Measurements from ENCODE around the gene CNN3.

CNN3 gene

DNA sequence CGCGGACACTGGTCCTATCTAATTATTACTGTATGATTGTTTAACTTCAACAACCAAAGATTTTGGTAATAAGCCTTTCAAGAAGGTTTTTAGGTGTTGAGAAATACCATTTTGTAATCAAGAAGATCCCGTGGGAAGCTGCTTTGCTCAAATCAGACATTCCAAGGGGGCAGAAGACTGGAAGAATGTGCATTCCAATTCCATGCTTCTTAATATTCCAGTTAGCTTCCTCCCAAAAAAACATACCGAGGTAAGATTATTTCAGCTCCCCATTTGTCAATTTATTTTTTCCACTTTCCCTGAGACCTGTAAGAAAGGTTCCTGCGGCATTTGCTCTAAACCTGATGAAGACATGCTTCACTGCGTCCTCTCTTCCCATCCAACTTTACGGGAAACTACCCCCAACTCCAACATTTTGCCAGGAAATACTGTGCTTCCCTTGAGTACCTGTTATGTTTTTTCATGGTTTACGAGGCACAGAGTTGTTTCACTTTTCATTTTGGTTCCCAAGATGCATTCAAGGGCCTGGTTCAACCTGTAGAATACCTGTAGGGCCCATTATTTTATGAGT is 4.1 kb downstream of the CNN3 start:
- no peak for DNase-seq (ENCODE audit: low read depth)

DNA sequence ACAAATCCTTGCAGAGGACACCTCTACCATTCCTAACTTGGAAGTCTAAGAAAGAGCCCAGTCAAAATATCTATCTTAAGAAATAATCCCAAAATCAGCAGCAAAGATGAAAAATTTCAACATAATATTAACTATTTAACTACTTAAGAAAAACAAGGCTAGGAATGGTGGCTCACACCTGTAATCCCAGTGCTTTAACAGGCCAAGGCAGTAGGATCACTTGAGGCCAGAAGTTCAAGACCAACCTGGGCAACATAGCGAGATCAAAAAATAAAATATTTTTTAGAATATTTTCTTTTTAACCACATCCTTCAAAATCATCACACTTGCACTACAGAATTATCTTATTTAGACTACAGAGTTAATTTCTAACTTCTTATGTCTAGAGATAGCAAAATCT is 4.9 kb downstream of the CNN3 start:
- DNase-seq (ENCODE audit: low read depth) = no peak

DNA sequence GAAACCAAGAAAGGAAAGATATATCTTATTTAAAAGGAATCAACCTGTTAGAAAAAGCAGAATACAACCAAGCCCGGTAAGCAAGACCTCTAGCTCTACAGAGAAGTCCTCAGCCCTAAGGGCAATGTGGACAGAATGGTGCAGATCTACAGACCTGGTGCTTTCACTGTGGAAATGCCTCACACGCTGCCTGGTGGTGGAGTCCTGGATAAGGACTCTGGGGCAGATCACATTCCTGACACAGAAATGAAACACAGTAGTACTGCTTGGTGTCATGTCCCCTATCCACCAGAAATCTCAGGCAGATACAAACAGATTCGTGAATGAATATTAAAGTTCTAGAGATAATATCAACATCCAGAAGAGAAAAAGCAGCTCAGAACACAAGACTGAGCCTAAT is 6.8 kb downstream of the CNN3 start:
- DNase-seq (ENCODE audit: low read depth) = no peak

DNA sequence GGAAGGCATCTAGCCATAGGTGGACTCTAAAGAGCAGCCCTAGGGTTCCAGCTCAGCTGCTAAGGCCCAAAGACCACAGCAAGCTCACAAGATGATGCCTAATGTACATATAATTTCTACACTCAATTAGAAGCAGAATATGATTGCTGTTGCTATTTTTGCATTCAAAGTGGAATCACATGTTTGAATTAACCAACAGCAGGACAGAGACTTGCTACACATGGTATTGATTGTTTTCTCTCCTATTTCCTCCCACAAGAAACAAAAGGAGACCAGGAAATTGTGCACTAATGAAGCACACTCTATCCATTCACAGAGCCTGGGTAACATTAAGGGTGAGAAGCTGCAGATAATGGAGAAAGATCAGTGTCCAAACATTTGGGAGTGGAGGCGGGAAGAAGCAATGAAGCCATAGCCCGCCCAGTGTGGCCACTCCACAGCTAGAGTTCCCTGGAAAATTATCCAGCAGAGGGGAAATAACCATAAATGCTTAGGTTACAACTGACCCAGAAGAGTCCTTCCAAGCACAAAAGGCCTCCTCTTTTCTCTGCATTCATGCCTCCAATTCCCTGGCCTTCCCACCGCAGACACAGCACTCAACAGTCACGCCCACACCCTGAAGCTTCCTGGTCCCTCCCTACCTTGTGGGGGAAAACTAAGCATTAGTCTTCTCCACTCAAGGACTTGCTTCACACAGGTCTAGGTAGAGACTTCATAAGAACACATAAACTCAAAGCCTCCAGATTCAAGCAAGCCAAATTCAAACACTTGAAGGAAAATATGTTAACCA is 7.5 kb downstream of the CNN3 start:
- DNase-seq (ENCODE audit: low read depth) = no peak

DNA sequence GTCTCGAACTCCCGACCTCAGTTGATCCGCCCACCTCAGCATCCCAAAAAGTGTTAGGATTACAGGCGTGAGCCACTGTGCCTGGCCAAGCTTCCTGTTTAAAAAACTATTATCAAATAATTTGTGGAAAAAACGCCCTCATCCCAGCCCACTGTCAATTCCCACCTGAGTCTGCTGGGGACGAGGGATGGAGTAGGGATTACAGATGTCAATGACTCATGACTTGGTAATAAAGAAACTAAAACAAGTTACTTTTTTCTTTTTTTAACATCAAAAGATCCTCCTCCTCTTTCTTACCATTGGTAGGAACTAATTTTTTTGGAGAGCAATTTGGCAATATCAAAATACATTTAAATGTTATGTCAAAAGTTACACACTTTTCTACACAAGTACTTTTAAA is 9.7 kb downstream of the CNN3 start:
- DNase-seq (ENCODE audit: low read depth) = no peak

DNA sequence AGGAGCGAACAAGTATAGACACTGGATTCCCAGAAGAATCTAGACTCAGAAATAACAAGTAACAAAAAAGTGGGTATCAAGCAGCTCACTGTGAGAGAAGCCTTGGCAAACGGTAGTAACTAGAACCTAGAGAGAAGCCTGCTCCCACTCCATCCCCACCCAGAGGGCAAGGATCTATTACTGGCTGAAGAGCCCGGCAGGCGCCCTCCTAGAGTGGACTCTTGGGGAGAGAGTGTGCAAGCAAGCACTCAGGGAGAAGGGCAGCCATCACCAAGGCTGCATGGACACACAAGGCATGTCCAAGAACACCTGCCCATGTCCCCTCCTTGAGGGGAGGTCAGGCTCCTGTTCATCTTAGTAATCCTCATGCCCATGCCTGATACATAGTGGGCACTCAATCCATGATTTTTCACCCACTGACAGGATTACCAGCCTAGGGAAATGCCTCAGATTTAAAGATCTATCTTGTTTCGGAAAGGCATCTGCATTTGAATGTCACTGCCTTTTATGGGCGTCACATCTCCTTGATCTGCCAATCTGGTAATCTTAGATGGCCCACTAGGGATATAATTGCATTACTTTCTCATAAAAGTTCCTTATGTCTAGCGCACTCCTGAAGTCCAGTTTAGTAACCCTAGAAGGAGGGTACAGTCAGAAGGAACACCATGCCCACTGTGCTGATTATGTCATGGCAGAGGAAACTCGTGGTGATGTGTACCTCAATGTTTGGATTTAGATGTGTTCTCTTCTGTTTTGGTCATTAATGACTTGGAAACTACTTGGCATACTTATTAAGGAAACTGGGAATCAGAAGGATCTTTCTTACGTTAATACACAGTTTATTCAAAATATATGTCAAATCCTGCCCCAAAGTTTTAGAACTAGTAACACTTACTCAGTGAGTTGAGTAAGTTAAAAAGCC is 14.4 kb downstream of the CNN3 start:
- DNase-seq (ENCODE audit: low read depth) = no peak

DNA sequence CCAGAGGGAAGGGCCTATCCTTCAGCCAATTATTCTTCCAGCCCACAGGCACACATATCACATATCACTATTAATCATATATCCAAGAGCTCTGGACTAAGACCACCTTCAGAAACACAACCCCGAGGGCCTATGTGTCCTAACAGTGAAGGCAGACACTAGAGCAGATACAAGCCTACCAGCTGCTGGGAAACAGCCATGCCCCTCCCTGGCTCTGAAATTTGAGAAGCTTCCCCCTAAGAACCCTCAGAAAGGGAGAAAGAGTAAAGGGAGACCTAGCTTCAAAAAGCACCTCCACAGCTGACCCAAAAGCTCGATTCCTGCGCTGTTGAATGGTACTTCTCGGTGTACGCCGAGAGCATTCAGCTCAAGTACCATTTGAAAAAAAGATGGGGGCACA is 17.4 kb downstream of the CNN3 start:
- no peak for DNase-seq (ENCODE audit: low read depth)

DNA sequence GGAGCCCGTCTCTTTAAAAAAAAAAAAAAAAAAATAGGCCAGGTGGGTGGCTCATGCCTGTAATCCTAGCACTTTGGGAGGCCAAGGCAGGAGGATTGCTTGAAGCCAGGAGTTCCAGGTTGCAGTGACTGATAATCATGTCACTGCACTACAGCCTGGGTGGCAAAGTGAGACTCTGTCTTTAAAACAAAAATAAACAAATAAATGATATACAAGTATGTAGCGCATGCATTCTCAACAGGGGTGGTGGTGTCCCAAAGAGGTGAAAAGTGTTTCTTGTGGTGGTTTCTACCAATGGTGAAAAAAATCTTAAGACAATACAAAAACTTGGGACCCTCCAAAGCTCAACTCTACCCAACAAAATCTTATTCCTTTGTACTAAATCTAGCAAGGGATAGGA is 17.9 kb downstream of the CNN3 start:
- DNase-seq (ENCODE audit: low read depth) = no peak

DNA sequence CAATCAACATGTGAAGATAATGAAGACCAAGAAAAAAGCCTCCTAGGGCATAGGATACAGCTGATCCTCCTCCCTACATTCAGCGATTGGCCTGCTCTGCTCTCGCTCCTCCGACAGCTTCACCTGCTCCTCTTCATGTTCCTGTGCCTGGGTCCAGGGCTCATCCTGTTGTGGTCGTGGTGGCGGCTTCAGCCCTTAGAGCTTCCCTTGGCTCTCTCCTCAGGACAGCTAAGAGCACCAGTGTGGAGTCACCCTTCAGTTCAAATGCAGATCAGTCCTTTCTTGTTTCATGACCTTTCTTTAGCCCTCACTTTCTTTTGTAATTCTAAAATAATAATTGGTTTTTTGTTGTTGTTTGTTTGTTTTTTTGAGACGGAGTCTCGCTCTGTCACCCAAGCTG is 18.7 kb downstream of the CNN3 start:
- no peak for DNase-seq (ENCODE audit: low read depth)

DNA sequence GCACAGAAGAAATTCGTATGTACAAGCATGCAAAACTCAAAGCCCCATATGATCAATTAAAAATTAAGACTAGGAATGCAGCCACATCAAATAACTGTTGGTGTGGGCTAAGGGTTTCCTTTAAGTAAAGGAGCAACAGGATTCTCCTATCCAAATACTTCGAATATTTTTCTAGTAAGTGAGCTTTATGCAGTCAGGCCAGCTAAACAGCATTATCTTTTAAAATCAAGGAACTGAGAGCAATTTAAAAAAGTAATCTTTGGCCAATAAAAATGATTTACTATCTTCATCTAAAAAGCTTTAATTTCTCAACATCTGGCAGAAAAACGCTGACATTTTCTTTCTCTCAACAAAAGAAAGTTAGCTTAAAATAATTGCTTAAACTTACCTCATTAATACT is 19.8 kb downstream of the CNN3 start:
- no peak for DNase-seq (ENCODE audit: low read depth)

DNA sequence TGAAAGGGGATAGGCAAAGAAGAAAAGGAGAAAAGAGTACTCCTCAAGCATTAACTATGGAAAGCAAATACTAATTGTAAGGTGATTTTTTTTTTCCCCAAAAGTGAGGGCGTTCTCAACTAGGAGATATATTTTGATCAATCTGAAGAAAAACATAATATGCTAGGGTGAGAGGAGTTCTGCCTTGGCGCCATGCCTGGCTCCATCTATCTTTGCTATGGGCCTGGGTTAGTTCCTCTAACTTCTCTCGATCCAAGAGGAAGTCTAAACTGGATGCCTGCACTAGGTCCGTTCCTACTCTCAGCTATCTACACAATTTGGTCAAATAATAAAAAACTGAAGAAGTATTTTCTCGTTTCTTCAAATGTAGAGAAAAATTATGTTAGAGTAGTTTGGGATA is 20.5 kb downstream of the CNN3 start:
- DNase-seq (ENCODE audit: low read depth) = no peak

DNA sequence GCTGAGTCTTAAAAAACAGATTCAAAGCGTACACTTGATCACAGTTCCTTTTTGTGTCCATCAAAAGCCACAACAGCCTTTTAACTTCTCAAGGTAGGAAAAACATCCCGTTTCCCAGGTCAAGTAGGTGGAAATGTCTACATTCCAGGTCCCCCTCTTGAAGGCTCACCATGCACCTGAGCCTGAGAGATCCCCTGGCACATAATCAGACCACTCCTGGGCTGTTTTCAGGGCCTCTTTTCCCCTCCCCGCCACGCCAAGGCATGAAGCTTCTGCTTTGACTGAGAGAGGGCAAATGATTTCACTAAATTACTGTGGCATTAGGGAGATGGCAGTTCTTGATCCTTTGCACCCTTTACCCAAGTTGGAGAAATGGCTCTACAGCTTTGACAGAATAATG is 21.7 kb downstream of the CNN3 start:
- no peak for DNase-seq (ENCODE audit: low read depth)

DNA sequence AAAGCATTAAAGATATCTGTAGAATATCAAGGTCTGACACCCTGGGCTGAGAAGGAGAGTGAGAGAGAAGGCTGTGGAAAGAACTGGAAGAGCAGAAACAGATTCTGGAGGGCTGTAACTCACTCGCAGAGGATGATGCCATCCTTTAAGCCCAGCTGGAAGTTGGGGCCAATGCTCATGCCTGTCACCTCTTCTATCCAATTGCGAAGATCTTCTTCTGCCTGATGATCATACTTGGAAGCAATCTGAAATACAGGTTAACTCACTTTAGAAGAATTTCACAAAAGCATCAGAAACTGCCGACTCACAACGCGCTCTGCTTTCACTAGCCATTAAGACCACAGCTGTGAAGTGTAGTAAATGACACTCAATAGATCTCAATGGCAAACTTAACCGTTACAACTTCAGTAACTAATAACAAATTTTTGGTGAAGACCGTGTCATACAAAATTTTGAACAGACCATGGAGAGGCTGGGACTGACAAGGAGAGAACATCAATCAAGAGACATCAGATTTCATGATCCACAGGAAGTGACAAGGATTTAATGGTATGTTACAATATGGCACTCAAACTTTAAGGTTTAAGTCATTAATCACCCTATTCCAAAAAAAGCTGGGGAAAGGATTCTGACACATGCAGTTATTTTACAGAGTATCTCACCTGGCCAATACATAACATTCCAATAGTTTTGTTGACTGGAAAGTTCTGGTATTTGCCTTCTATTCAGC is 23.5 kb downstream of the CNN3 start:
- no peak for DNase-seq (ENCODE audit: low read depth)

DNA sequence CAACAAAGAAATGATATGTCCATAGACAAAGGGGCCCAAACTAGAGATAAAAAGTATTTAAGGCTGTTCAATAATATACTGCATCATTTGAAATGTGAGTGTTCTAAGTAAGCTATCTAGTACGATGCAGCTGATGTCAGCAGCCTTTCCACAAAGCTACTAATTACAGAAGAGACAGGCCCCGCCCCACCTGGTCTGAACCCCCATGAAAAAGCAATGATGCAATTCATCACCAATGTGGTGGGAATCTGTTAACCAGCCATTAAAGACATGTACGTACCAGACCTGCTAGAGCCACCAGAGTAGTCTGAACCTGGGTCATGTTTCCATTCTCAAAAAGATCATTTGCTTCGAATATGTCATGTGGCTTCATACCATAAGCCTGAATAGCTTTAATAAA is 25.1 kb downstream of the CNN3 start:
- DNase-seq (ENCODE audit: low read depth) = no peak

DNA sequence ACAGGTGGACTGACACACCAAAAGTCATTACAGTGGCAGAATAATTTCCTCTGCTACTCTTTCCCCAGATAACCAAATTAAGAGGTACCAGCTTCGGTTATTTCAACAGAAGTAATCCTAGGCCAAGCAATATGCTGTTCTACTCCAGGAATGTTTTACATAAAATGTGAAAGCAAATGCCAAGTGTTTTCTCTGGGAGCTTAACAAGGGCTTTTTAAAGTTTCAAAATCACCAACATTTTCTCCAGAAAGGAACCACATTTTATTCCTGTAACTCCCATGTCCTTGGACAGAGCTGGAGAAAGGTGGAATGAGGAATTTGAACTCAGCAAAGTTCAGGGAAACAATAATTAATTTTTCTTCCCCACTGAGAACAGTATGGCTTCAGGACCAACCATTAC is 27.2 kb downstream of the CNN3 start:
- no peak for DNase-seq (ENCODE audit: low read depth)

DNA sequence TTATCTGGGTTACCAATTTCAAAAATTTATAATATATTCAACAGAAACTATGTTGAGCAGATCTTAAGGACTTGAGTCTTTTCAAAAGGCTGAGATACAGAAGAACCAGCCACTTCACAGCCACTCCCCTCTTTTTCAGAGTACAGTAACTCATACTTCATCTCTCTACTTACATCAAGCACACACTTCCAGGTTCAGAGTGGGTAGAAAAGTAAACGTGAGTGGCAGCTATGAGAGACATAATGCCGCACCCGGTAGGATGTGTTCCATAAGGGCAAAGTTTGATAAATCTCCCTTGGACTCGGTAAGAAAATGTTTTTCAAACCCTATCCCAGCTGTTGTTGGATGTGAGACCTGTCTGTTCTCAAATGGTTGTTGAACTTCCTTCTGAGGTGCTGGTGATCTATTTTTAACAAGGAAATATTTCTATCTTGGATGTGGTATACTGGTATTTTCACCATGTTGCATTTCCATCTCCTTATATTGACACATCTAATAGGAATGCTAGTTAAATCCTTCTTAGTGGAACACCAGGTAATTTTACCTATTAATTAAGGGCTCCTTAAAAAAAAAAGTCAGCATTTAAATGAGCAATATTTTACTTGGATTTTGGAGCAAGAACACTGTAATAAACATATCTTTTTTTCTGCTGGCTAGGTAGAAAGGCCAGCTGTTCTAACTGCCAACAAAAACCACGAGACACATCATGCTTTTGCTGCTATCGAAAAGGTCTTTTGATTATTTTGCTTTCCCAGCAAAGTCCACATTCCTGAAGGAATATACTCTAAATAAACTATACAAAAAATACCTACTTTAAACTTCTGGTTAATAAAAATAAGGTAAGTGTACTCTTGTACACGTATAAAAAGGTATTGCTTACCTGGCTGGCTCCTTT is 28.2 kb downstream of the CNN3 start:
- no peak for DNase-seq (ENCODE audit: low read depth)

DNA sequence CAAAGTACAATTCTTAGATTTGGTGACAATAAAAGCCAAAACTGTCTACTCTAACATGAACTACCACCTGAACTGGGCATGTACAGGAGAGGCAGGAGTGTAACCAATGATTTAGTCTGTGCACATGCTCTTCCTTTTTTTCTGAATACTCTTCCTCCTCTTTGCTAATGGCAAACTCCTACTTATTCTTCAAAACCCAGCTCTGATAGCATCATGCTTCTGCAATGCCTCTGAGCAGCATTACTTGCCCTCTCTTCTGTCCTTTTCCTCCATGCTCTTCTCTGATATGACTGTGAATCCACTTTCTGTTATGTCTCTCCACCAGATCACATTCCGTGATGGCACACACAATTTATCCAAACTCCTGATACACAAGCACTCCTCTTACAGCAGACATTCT is 31.4 kb downstream of the CNN3 start:
- DNase-seq (ENCODE audit: low read depth) = no peak

DNA sequence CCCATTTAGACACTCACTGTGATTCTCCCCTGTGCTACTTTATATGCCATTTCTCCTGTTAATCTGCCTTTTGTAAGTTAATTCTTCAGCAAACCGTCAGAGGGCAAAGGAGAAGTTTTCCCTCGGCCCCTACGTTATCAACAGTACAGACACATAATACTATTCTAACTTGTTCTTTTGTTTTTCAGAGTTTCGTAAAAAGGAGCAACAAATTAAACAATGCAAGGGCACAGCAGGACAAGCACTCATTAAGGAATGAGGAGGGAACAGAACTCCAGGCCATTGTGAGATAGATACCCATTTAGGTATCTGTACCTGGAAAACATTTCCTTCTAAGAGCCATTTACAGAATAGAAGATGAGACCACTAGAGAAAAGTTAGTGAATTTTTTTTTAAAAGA is 32.3 kb downstream of the CNN3 start:
- DNase-seq (ENCODE audit: low read depth) = no peak

DNA sequence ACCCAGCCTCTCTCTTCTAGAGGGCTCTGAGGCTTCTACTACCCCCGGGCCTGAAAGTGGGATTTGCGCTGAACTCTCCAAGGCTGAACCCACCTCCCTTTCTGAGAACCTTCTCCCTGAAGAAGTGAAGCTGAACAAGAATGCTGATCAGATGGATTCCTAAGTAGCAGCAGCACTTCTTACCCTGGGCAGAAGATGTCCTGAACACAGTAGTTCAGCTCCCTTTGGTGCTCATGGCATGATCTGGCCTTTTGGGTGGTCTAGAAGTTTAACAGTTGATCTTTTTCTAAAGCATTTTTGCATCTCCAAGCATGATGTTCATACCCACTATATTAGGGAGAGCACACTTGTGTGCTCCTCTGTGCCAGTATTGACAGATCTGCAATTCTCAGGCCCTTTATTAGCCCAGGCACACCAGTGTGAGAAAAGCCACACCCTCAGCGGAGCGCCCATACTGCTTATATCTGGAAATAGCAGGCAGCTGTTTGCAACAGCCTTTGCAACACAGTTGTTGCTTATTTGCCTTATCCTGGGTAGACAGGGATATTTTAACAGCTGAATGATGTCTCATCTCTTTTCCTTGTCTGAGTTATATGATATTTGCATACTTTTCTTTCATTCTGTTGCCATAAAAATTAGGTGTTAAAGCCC is 34.2 kb downstream of the CNN3 start:
- DNase-seq (ENCODE audit: low read depth) = no peak

DNA sequence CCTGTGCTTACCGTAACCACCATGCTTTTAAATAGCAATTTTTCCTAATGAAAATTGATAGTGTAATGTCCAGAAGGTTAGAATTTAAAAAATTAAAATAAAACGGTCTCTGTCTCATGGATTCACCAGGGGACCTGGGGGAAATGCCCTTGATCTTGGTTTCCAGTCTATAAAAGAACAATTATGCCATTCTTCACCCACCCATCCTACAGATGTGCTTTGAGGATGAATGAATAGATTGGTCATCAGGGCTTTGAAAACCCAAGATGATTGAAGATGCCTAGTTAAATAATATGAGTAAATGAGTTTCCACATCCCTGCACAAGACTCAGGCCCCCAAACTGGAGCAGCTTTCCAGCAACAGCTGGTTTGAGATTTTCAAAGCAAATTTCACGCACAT is 38.7 kb downstream of the CNN3 start:
- DNase-seq (ENCODE audit: low read depth) = no peak

DNA sequence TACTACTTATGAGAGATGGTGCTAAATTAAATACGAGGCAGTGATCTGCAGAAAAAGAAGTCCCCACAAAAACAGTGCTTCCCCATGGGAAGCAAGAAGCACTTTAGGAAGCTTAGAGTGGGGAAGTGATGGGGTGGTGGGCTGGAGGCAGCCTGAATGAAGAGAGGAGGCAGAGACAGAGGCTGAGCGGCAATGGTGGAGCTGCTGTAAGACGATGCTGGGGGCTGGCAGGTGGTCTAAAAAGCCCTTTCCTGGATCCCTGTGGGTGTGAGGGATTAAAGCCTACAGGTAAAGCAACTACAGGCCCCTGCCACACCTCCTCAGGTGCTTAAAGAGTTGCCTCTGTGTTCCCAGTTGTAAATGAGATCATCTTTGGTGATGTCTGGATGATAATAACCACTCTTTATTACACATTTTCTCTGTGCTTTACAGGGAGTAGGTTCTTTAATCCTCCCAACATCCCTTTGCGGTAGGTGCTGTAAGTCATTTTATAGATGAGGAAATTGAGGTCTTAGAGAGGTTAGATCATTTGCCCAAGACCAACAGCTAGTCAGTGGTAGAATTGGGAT is 39.2 kb downstream of the CNN3 start:
- no peak for DNase-seq (ENCODE audit: low read depth)

All from stimulated activated CD8-positive, alpha-beta memory T cell treated with anti-CD3 and anti-CD28 coated beads, Interleukin-12 subunit alpha, Interleukin-12 subunit beta, amount 100 ng/mL, for 1 hour (primary cell).